HUDEP-2 (cell line): ENCODE measurements around the gene KIAA0513.

ENCODE experiments used
- DNase-seq, 76 experiments: peaks; one replicate each; lab custom pipeline; 2025; ENCODE audit not compliant: unreplicated experiment in 76 of 76; lab: John Stamatoyannopoulos, UW

The KIAA0513 gene

GRCh38 chr16:85004587-85005205 is 22.9 kb upstream of the KIAA0513 start:
- no peak for DNase-seq

GRCh38 chr16:85005285-85006069 is 22.1 kb upstream of the KIAA0513 start:
- no peak for DNase-seq

GRCh38 chr16:85006639-85007038 is 21.0 kb upstream of the KIAA0513 start:
- DNase-seq: no peak

DNA sequence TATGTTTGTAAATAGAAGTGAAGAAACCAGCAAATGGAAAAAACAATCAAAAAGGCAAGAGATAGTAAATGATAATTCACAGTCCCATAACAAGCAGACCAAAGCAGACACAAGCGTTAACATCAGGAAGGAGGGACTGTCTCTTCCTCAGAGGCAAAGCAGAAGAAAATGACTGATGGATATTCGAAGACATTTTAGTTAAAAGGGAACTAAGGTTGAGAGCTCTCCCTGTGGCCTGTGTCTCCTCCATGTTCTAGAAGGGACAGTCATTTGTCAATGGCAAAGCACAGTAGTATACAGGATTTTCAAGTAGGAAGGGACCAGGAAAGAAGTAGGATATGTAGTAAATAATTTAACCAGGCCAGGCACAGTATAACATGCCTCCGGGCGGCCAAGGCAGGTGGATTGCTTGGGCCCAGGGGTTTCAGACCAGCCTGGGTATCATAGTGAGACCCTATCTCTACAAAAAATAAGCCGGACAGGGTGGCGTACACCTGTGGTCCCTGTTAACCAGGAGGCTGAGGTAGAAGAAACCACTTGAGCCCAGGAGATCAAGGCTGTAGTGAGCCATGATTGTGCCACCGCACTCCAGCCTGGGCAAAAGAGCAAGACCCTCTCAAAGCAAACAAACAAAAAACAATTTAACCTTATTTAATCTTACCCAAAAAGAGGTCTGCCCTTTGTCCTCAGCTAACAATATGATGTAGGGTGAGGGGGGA is 19.9 kb upstream of the KIAA0513 start:
- DNase-seq: no peak

DNA sequence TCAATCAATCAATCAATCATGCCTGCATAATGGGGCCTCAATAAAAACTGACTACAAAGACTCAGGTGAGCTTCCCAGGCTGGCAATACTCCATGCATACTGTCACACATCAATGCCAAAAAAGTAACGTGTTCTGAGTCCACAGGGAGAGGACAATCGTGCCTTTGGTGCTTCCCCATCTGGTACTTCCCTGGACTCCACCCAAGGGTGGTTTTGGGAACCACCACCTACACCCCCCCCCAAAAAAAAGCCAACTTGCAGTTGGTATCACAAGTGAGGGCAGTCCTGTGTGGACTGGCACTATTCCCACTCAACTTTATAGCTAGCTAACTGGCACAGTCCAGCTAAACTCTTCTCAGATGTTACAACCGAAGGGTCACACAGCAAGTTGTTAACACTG is 19.3 kb upstream of the KIAA0513 start:
- no peak for DNase-seq

DNA sequence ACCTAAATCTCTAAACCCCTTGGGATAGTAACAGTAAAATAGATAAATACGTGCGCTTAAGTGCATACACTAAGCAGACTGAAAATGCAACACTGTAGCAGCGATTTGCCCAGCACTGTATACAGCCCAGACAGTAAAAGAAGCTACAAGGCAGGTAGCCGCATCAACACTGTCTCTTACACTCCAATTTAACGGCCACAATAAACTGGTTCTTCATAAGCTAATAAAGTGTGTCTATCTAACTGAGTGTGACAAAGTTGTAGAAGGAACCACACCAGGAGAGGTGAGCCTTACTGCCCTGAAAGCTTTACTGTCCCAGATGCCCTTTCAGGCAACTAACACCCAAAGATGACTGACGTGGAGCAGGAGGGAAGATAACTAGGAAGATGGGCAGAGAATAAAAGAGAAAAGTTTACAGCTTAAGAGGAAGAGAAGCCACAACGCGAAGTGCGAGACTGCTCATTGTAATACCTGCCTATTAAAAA is 17.1 kb upstream of the KIAA0513 start:
- peak in 1 of 76 experiments; percentile 51 for DNase-seq

DNA sequence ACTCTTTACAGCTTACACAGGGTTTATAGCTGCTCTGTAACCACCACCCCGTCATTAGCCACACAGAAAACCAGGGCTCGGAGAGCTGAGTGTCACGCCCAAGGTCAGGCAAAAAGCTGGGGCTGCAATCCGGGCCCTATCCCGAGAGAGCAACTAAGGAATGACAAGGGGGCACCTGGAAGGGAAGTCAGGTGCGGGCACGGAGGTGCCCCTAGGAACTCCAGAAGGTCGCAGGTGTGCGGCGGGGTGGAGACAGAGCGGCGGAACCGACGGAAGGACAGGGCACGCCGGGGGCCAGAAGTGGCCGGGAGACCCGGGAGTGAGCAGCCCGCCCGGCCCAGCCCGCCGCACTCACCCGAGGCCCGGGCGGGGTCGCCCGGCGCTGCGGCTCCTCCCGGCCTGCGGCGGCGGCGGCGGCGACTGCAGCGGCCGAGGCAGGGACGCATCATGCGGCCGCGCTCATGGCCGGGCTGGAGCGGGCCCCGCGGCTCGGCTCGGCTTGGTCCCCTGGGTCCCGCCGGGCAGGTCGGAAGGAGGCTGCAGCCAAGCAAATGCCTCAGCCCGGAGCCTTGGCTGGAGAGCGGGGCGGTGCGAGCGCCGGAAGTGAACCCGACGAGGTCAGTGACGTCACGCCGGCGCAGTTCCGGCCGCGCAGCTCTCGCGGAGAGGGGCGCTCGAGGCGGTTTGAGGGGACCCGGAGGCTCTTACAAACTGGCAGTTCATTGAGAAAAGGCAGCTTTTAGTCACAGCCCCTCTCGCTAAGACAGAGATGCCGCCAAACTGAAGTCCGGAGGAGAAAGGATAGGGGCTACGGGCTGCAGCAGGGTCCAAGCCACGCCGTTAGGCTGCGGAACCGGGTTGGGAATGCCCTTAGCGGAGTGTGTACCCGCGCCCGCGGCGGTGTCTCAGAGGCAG is 16.4 kb upstream of the KIAA0513 start, which contains the start of gene ZDHHC7:
Gene ZDHHC7, minus strand, starts transcription at position 605 of the 915 bp plus-strand sequence. CDS start 20,917 bp downstream, outside the sequence.
- DNase-seq: peak in 73 of 76 experiments; percentile 19 to 92 (median 69)

DNA sequence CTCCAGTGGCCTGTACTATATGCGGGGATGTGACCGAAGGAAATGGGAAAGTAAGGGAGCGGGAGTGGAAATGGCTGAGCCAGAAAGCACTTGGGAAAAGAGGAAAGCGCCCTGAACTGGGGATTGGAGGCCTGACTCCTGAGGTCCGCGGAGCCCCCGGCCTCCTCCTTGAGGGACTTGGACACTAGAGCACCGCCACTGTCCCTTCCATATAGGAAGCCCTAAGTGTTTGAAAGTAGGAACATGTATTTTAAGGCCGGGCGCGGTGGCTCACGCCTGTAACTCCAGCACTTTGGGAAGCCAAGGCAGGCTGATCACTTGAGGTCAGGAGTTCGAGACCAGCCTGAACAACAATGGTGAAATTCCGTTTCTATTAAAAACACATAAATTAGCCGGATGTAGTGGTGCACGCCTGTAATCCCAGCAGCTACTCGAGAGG is 15.7 kb upstream of the KIAA0513 start:
- DNase-seq: peak in 1 of 76 experiments; percentile 60

- no peak for DNase-seq
Measured at GRCh38 chr16:85014311-85014710, 13.3 kb upstream of the KIAA0513 start.

GRCh38 chr16:85015481-85016187 is 12.0 kb upstream of the KIAA0513 start:
- no peak for DNase-seq

GRCh38 chr16:85017151-85017550 is 10.4 kb upstream of the KIAA0513 start:
- no peak for DNase-seq

- no peak for DNase-seq
Measured at GRCh38 chr16:85017633-85018032, 10.0 kb upstream of the KIAA0513 start.

GRCh38 chr16:85018529-85019236 is 8.9 kb upstream of the KIAA0513 start:
- DNase-seq: no peak

DNA sequence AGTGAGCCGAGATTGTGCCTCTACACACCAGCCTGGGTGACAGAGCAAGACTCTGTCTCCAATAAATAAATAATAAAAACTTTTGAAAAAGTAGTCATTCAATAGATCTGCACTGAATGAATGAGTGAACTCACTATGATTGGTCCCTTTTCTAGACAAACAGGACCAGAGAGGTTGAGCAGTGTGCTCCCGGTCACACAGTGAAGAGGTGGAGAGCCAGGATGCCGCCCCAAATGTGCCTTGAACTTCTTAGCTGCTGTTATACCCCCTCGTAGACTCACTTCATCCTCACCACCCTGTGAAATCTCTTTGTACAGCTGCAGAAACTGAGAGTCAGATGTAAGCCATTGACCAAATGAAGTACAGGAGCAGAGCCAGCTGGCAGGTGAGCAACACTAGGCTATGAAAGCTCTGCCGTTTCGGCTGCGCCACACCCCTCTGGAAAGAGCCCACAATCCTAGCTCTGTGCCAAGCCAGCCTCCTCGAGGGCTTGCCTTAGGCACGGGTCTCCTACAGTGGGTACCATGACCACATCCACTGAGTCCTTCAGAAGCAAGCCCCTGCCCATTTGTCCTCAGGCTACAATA is 7.8 kb upstream of the KIAA0513 start:
- no peak for DNase-seq

GRCh38 chr16:85025781-85026653 is 1.6 kb upstream of the KIAA0513 start:
- peak in 11 of 76 experiments; percentile 12 to 48 (median 25) for DNase-seq

DNA sequence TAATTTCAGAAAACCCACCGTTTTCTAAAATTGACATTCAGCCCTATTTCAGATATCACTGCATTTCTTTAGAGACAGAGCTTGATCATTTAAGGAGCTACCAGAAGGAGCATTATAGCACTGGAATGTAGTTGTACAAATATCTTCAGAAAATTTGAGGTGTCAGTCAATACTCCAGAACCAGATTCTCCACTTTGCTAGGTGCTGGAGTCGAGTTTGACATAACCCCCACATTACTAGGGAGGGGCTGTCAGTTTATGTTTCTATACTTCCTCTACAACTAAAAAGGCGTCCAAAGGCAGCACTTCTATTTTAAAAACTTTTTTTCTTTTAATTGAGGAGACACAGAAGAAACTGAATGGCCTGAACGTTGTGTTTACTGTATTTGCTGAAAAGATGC is 892 bp upstream of the KIAA0513 start:
- no peak for DNase-seq

DNA sequence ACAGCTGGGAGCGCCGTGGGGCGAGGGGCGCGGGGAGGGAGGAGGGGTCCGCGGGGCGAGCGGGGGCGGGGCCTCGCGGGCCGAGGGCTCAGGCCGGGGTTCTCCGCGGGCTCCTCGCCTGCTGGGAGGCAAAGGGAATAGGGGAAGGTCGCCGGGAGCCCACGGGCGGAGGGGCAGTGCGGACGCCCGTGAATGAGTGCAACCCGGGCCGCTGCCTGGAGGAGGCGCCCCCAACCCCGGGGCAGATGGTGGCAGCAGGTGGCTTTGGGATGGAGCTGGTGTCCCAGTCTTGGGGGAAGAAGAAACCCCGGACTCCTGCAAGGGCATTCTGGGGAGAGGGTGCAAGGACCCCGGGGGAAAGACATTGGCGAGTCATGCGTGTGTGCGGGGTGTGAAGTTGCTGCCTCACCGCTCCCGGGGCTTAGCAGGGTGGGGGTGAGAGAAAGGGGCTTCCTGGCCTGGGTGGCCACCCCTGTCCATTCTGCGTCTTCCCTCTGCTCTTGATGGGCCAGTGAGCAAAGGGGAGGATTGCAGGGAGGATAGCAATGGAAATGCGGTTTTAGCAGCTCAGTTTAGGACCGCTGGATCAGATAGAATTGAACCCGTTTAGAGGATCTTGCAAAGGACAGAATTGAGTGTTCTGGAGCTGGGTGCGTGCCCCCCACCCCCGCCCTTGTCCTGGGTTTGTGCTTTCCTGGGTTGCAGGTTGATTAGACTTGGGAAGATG is 526 bp downstream of the KIAA0513 start:
- DNase-seq: peak in 4 of 76 experiments; percentile 7 to 25 (median 14)
